GM19463 (cell line): Measurements from ENCODE around the gene KCNQ1OT1.
A peak's percentile ranks its signal among the peaks of the same experiment; 100 is the strongest.

Experiments used
- ATAC-seq: cut with Tn5 transposase; IDR thresholded peaks from one replicate; pipeline ENCODE4 v1.9.1; 2021; ENCODE audit warnings: mild to moderate bottlenecking, moderate library complexity; ENCODE audit not compliant: unreplicated experiment

KCNQ1OT1 gene

DNA sequence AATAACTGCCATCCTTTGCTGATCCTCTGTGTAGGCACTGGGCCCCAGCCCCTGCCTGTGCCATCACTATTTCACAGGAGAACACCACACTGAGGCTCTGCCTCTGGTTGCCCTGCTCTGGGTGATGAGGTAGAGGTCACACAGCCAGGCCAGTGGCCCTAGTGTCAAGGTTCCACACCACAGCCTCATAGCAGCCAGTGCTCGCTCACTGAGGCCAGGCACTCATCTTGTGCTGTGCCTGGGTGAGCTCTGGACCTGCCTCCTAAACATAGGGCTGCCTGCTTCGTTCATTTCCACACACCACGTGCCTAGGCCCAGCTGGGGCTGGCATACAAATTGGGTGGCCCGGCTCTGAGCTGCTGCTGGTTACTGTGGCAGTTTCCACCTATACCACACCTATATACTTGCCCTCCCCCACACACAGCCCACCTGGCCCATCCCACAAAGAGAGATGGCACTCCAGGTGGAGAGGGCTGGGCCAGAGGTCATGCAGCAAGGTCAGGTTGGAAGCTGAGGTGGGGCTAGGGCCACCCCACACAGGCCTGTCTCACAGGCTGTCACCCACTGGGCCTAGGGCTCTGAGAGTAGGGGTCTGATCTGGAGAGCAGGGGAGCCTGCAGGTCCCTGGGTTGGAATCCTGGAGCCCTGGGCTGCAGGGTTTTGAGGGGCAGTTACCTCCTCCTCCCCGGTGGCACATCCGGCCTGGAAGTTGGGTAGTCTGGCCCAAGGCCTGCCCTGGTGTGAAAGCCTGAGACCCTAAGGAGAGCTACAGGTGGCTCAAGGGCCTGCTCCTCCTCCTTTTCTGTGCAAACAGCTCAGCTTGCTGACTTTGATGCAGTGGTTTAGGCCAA lies 11.2 kb downstream of the KCNQ1OT1 start:
- no peak for ATAC-seq

DNA sequence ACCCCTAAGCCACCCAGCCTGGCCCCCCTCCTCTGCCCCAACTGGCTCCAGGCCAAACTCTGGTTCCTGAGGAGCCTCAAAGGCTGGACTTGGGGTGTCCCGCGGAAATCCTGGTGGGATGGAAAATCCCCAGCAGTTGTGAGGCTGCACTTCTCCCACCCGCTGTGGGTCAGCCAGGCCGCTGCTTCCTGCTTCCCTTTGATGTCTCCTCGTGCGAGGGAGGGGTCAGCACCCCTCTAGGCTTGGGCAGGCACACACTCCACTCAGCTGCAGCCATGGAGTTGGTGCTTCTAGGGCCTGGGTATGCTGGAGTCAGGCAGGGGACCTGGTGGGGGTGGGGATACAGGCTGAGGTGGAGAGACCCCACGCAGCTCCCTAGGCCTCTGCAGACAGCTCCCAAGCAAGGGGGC lies 12.0 kb downstream of the KCNQ1OT1 start:
- no peak for ATAC-seq

DNA sequence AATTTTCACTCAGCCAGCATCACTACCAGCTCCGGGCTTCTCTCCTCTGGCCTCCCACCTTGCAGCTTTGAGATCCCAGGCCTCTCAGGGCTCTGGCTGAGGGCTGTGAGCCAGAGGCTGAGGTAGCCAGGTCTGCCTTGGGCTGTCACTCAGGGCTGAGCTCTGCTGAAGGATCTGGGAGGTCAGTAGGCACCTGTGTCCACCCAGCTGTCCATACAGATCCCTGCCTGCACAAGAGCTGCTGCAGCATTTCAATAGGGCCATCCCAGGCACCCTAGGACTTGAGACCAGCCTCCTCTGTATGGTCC lies 12.6 kb downstream of the KCNQ1OT1 start:
- no peak for ATAC-seq

DNA sequence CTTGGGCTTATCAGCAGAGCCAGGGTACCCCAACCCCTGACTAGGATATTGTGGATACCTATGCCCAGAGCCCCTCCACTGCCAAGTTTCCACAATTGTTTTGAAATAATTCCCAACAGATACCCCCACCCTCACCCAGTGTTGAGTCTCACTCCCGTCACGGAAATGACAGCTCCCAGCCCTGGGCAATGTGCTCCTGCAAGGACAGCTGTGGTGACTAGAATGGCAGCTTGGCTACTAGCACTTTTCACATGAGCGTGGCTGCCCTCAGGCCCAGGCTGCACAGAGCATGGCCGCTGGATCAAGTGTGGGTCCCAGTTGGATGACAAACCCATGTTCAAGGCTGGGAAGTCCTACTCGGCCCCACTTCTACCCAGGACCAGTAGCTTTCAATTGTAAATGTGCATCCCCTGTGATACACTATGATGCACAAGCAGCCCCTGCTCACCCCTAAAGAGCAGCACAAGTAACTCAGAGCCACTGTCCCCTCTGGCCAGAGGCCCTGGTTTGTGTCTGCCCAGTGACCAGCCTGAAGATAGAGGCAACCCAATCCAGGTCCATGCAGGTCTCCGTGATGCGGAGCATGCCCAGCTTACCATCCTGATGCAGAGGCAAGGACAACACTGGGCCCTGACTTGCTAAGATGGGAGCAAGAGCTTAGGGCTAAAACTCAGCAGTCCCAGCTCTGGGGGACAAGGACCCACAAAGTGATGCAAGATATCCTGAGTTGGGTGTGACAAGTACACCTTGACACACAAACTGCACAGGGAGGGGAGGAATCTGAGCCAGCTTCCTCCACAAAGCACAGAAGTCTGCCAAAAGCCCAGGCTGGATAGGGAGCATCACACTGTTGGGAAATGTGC lies 13.2 kb downstream of the KCNQ1OT1 start:
- no peak for ATAC-seq

DNA sequence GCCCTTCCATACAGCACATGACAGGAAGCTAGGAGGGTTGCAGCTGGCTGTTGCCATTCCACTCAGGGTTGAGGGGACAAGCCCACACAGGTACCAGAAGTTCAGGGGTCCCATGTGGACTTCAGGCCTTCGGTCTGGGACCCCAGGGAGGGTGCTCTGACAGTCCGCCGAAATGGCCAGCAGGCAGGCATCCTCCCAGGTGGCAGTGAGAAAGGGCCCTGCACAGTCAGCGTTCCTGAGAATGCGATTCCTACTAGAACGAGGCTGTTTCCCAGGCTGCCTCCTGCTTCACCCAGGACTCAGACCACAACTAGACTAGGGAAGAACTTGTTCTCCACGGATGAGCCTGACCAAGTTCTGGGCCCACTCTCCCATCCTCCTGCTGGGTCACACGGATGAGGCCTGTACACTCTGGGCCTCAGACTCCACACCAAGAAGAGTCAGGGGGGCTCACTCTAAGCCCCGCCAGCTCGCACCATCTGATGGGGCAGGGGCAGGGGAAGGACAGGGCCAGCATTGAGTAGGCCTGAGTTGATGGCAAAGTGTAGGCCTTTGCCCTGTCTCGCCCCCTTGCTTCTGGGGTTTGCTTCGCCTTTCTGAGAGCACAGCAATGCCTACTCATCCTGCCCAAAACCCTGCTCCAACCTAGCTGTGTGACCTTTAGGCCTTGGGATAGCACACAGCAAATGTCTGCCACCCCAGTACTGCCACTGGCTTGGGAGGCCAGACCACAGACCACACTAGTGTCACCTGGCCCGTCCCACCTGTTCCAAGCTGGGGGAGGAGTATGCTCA lies 14.0 kb downstream of the KCNQ1OT1 start:
- ATAC-seq: no peak

DNA sequence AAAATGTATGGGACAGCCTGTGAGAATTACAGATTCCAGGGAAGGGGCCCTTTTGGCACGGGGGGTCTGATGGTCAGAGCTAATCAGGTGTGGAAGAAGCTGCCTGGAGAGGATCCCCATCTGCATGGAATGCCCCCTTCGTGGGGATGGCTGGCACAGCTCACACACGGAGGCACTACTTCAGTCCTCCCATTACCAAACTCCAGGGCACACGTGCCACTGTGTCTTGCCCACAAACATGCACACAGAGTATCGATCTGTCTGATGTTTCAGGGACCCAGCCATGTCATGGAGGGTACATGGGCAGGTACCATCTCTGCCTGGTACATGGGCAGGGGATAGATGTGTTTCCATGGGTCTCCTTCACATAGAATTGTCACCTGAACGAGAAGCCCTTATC lies 14.7 kb downstream of the KCNQ1OT1 start:
- ATAC-seq: no peak

DNA sequence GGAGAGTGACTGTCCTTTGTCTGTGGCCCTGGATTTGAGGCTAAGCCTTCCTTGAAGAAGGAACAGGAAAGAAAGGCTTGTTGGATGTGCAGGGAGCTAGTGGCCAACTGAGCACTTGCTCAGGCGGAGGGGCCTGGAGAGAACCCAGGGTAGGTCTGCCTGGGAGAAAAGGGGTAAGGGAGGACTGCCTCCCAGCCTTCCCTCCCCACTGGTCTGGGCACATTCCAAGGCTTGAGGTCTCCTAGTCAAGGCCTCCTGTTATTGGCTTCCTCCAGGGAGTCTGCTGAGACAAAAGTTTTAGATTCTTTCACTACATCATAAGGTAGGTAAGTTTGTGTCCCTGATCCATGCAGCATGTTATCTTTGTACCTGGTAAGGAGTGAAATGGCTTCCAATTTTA lies 15.2 kb downstream of the KCNQ1OT1 start:
- no peak for ATAC-seq

DNA sequence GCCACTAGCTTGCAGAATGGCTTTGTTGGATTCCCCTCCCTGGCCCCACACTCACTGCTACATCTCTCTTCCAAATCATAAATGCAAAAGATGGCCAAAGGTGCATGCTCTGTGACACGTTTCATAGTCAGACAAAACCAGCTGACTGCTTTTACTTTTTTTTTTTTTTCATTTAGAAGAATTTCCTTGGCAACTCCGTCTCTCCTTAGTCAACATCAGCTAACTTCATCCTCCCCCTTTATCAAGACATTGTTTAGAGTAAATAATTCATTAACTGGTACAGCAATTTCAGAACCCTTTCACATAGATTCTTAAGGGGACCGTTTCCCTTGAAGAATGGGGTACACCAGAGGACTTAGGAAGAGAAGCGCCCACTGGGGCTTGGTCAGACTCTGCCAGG lies 16.0 kb downstream of the KCNQ1OT1 start:
- ATAC-seq: no peak

DNA sequence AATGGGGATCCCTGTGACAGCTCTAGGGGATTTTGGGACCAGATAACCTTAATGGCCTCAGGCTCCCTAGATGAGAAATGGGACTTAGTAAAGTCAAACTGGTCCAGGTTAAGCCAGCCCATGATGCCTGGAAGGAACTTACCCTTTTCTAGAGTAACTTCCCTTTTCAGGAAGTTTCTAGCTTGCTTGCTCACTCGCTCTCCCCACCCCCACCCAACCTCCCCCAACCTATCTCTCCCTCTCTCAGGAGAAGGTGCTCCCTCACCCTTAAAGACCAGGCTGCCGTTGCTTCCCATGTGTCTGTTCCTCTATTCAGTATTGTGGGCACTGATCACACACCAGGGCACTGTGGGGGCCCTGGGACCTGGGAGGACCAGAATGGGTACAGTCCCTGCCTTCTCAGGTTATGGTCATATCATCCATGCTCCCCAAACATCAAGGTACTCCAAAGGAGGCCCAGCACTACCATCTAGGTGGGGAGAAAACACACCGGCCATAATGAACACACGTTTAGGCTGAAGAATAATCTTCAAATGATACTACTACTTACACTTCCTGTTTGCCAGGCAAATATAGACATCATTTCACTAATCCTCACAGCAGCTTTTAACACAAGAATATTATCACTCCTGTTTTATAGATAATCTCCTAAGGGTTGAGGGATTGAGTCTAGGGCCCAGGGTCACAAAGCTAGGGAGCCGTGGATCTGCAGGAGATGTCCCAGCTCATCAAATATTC lies 18.2 kb downstream of the KCNQ1OT1 start:
- ATAC-seq: no peak

DNA sequence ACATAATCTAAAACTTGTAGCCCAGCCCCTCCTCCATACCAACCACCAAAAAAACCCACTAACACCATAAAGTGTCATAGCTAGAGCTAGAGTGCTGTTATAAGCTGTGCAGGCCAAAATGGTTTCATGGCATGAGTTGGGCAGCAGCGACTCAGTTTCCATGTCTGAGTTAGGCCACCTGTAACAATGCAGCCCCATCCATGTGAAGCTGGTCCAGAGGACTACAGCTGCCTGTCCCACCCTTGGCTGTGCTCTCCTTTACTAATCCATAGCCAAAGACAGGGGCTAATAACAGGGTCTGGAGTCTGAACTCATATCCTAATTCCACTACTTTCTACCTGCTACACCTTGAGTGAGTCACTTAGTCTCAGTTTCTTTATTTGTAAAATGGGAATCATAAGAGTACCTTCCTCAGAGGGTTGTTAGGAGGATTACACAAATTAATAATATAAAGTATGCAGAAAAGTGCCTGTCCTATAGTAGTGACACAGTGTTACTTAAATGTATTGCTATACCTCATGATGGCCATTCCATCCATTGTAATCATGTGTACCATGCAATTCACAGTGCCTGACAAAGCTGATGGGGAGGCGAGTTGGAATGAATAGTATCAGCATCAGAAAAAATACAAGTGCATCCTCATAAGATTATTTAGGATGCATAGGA lies 20.6 kb downstream of the KCNQ1OT1 start:
- ATAC-seq: no peak

DNA sequence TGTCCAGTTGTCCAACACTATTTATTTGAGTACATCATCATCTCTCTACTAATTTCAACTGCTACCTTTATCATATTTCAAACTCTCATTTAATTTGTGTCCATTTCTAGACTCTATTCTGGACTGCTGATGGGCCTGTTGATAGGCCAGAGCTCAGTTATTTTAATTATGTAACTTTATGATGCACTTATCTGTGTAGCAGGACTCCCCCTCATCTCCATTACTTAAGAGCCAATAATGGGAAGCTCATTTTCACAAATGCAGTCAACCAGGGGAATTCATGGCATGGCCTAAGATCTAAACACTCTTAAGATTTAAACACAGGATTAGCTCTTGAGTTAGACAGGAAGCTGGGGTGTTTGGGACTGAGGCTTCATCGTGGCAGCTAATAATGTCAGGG lies 21.4 kb downstream of the KCNQ1OT1 start:
- no peak for ATAC-seq

DNA sequence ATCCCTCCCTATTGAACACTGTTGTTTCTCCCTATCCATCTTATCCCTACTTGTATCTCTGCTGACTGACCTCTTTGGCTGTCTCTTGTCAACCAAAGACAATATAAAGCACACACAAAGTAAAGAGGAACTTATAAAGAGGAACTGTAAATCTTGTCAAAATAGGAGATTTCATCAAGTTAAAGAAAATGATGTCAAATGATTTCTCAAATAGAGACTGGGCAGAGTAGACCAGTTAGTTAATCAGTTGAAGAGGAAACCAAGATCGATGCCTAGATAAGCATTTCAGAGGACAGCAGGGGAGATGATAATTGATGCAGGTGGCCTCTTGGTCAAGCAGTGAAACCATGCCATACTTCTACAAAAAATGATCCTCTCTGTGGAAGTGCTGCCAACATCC lies 22.7 kb downstream of the KCNQ1OT1 start:
- ATAC-seq: peak; percentile 66

DNA sequence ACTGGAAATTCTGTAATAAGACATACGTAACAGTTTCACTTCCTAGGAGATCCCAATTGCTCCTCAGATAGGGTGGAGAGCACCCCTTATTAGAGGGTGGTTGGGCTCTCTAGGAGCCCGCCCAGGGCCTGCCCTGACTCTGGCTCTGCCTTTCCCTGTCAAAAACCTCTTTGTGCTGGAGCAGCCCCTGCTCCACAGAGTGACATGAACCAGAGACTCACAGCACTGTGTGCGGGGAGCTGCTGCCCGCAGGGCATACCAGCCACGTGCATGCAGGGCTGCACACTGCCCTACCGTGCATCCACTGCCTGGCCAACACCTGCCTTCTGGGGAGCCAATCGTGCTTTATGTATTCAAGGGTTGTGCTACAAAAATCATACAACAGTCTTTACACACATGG lies 24.3 kb downstream of the KCNQ1OT1 start:
- no peak for ATAC-seq

DNA sequence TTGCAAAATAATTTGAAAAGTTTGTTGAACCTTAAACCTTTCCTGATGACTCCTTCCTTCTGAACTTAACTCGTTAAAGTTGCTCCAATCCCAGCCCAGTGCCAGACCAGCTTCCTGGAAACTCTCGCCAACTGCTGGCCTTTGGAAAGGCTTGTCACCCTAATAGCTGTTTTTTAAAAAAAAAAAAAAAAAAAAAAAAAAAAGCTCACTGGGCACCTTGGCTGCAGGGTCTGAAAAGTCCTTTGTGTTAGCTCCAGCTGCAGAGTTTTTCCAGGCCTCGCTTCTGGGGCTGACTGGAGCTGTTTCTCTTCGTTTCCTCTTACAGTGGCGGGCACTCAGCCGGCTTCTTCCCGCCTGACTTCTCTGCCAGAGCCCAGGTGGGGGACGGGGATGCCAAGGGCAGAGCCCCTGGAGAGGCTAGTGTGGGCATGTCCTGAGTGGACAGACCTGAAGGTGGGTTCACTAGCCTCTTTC lies 25.1 kb downstream of the KCNQ1OT1 start:
- ATAC-seq: no peak

DNA sequence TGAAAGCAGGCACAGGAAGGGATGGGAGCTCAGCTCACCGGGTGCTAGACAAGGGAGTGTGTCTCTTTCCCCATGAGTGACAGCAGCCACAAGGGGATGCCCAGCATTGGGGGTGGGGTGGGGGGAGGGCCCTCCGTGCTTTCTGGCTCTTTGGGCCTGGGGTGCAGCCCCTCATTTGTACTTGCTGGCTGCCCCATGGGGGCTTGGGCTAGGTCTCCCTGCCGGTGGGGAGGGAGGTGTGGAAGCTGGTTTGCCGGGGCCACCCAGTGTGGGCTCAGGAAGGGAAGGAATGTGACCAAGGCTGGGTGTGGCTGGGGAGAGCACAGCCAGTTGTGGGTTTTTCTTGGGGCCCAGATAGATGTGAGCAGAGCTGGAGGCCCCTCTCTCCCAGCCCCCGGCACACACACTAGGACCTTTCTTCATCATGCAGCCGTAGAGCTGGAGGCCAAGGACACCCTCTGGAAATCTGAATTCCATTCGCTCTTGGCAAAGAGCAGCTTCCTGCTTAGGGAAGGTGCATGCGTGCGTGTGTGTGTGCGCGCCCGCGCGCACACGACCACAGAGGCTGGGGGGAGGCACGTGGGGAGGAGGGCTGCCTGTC lies 25.8 kb downstream of the KCNQ1OT1 start:
- no peak for ATAC-seq

DNA sequence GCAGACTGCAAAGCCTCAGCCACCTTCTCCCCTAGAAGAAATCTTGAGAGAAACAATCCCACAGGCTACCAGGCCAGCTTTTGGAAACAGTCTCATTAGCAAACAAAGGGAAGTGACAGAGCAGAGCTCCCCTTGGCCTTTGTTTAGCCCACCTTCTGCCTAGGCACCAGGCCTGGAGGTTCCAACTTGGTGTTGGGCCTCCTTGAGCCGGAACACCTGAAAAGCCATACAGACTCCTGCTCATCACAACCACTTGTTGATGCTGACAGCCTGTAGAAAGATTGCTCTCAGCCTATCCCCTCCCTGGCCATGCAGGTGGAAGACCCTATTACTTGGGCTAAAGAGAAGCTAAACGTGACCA lies 26.6 kb downstream of the KCNQ1OT1 start:
- no peak for ATAC-seq

DNA sequence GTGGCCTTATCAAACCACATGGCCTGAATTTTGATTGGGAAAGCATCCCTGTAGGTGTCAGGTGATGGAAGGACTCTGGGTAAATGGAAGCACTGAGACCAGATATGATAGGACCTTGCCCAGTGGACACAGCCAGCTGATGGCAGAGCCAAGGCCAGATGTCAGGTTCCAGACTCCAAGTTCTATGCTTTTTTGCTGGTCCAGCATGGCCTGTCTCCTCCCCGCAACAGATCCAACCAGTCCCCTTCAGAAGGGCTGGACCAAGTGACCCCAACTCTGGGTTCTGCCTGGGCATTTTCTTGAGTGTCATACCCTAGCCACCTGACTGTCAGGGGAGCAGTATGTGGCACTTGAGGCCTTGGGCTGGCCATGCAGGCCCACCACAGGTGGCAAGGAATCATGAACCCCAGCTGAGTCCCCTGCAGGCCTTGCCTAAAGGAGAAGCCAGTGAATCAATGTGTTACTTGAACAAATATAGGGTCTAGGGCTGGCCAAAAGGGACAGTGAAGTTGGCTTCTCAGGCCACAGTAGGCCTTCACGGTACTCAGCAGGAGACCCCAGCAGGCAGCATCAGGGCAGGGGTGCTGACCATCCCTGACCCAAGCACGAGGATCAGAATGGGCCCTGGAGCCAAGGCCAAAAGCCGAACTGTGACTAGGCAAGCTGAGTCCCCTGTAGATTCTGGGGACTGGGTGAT lies 27.1 kb downstream of the KCNQ1OT1 start:
- ATAC-seq: no peak

DNA sequence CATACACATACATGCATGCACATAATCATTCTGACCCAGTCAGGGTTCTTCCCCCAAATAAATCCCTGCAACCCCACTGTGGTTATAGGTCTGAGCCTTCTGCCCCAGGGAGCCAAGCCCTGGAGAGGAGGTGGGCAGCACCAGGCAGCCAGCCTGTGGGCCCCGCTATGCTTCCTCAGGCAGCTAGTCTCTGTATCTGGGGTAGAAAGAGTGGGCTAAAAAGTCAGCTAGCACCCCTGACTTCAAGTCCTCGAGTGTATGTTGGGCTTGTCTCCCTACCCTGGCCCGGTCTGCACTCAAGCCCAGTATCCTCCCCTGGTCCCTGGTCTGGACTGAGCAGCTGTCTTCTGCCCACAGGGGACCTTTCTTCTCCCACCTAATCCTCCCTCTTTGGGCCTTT lies 28.0 kb downstream of the KCNQ1OT1 start:
- ATAC-seq: no peak

DNA sequence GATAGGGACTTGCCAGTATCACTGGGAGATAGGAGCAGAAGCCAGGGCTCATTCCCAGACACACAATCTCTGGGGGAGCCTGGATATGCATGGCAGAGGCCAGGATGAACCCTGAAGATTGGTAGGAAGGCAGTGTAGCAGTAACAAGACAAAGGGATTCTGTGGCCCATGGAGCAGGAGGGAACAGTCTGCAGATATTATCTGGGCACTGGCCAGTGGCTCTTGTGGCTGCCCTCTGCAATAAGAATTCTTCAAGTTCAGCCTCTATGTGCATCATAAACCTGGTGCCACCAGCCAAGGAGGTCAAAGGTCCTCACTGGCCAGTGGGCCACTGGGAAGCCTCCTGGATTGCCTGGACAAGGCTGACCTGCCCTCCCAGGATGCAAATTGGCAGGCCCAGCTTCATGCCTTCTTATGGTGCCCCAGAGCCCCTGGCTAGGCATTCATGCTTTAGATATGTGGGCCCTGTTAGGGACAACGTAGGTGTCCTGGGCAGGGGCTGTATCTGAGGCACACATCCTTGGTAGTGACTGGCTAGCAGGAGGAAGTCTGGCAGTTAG lies 29.2 kb downstream of the KCNQ1OT1 start:
- ATAC-seq: no peak
